ENCODE data around the gene TNFSF9. TPM values are rescaled to one million over a fixed set of nuclear protein-coding genes. Genes with fewer than 3 reads are reported as not detected.
A peak's percentile ranks its signal among the peaks of the same experiment; 100 is the strongest.

Gene TNFSF9
- 6.3 TPM for polyA plus RNA-seq (2012; ENCODE audit: insufficient read depth, insufficient read length)

- DNase-seq (ENCODE audit: low read depth, low spot score) = peak; percentile 68
- peak within 1 kb of the TSS; percentile 67 for H3K4me3 ChIP-seq (ENCODE audit: low read length)
These were observed at the start of gene TNFSF9 for GRCh38 chr19:6530386-6531162. TSS of gene TNFSF9 (plus strand) at chr19:6531026. CDS start at chr19:6531037, 11 bp downstream.

GRCh38 chr19:6481541-6482342, 49.1 kb upstream of the TNFSF9 start, which contains the start of gene DENND1C:
TSS of gene DENND1C (minus strand) at chr19:6481787. CDS start at chr19:6481695, 92 bp downstream.
- DNase-seq (ENCODE audit: low read depth, low spot score) = peak; percentile 67
- H3K4me3 ChIP-seq (ENCODE audit: low read length) = peak within 1 kb of the TSS; percentile 88

- peak overlapping the region; percentile 88; the same call in 1 of the 2 replicates for H3K4me3 ChIP-seq (ENCODE audit: low read length)
- no peak for DNase-seq (ENCODE audit: low read depth, low spot score)
These were observed 48.5 kb upstream of the TNFSF9 start for GRCh38 chr19:6482343-6482686.

- H3K4me3 ChIP-seq (ENCODE audit: low read length) = no peak overlapping the region
- no peak for DNase-seq (ENCODE audit: low read depth, low spot score)
These were observed 47.6 kb upstream of the TNFSF9 start for GRCh38 chr19:6483235-6483634.

- no peak for DNase-seq (ENCODE audit: low read depth, low spot score)
- no peak overlapping the region for H3K4me3 ChIP-seq (ENCODE audit: low read length)
These were observed 46.6 kb upstream of the TNFSF9 start for GRCh38 chr19:6484230-6484629.

GRCh38 chr19:6484831-6485230, 46.0 kb upstream of the TNFSF9 start:
- no peak overlapping the region for H3K4me3 ChIP-seq (ENCODE audit: low read length)
- DNase-seq (ENCODE audit: low read depth, low spot score) = no peak

GRCh38 chr19:6489278-6490061, 41.4 kb upstream of the TNFSF9 start:
- no peak for DNase-seq (ENCODE audit: low read depth, low spot score)
- no peak overlapping the region for H3K4me3 ChIP-seq (ENCODE audit: low read length)

GRCh38 chr19:6490134-6490533, 40.7 kb upstream of the TNFSF9 start:
- DNase-seq (ENCODE audit: low read depth, low spot score) = no peak
- H3K4me3 ChIP-seq (ENCODE audit: low read length) = no peak overlapping the region

GRCh38 chr19:6491802-6492592, 38.8 kb upstream of the TNFSF9 start:
- DNase-seq (ENCODE audit: low read depth, low spot score) = no peak
- H3K4me3 ChIP-seq (ENCODE audit: low read length) = no peak overlapping the region

GRCh38 chr19:6494438-6495036, 36.3 kb upstream of the TNFSF9 start:
- no peak overlapping the region for H3K4me3 ChIP-seq (ENCODE audit: low read length)
- DNase-seq (ENCODE audit: low read depth, low spot score) = no peak

GRCh38 chr19:6495947-6496346, 34.9 kb upstream of the TNFSF9 start:
- no peak for DNase-seq (ENCODE audit: low read depth, low spot score)
- H3K4me3 ChIP-seq (ENCODE audit: low read length) = no peak overlapping the region

GRCh38 chr19:6498294-6499036, 32.4 kb upstream of the TNFSF9 start:
- no peak overlapping the region for H3K4me3 ChIP-seq (ENCODE audit: low read length)
- no peak for DNase-seq (ENCODE audit: low read depth, low spot score)

- DNase-seq (ENCODE audit: low read depth, low spot score) = no peak
- no peak overlapping the region for H3K4me3 ChIP-seq (ENCODE audit: low read length)
These were observed 31.6 kb upstream of the TNFSF9 start for GRCh38 chr19:6499052-6499790.

- DNase-seq (ENCODE audit: low read depth, low spot score) = no peak
- no peak overlapping the region; the same call in 1 of the 2 replicates for H3K4me3 ChIP-seq (ENCODE audit: low read length)
These were observed 29.7 kb upstream of the TNFSF9 start for GRCh38 chr19:6500837-6501739.

- DNase-seq (ENCODE audit: low read depth, low spot score) = no peak
- H3K4me3 ChIP-seq (ENCODE audit: low read length) = peak within 1 kb of the TSS; percentile 48
These were observed 28.8 kb upstream of the TNFSF9 start, which contains the start of gene TUBB4A for GRCh38 chr19:6501740-6502648. TSS of gene TUBB4A (minus strand) at chr19:6502309. CDS start at chr19:6502212, 97 bp downstream.
